HCT116 (cell line): ENCODE measurements around the gene SSTR3. TPM values are rescaled to one million over a fixed set of nuclear protein-coding genes. Genes with fewer than 3 reads are reported as not detected.

Source experiments
- ATAC-seq: fragments of 200-7000 bp; cut with Tn5 transposase; 2 replicates; pipeline ENCODE4 v1.9.1; 2020; ENCODE audit warnings: mild to moderate bottlenecking, moderate library complexity
- BruUV-seq: library from RNA; stranded (reverse); fragments of 400-500 nt; replicated peaks from 2 replicates; lab custom pipeline; 2021; lab: Mats Ljungman, UMichigan
- CTCF ChIA-PET: fragments of 300-600 bp; sonication (Branson Sonifier 250); formaldehyde crosslinking; loops from one replicate; lab custom pipeline; 2021; ENCODE audit warnings: antibody characterized with exemption; lab: Charles Lee
- POLR2A ChIA-PET: fragments of 300-600, 350-600 bp; sonication (Branson Sonifier 250); formaldehyde crosslinking; loops from one replicate; lab custom pipeline; 2021; ENCODE audit warnings: antibody characterized with exemption; lab: Charles Lee
- RAD21 ChIA-PET, 2 experiments: fragments of 300-600 bp; sonication (Branson Sonifier 250); formaldehyde crosslinking; loops; one replicate each; lab custom pipeline; 2023; ENCODE audit warnings: low total read pairs in 2 of 2; ENCODE audit not compliant: uncharacterized antibody in 2 of 2, unreplicated experiment in 2 of 2, low non-redundant PET in 1 of 2; lab: Charles Lee
- DNase-seq: peaks from one replicate; pipeline ENCODE4 v3.0.0-alpha.2; 2010; ENCODE audit warnings: low read depth, low spot score
- H2AFZ ChIP-seq: fragments of 200-600 bp; shearing (Covaris generic), sonication (generic); 2 replicates; pipeline ENCODE4 v1.6.1; 2017; ENCODE audit warnings: low read depth, mixed run types, mixed read lengths, antibody characterized with exemption, low read length; ENCODE audit not compliant: poor library complexity, severe bottlenecking
- H3K27ac ChIP-seq: 2 replicates; pipeline ENCODE4 v1.5.1; 2012; ENCODE audit warnings: low read depth, low read length
- H3K27me3 ChIP-seq: fragments of 200-600 bp; sonication (generic); 2 replicates; pipeline ENCODE4 v1.6.1; 2016; ENCODE audit warnings: mixed run types, low read length, mixed read lengths; ENCODE audit not compliant: insufficient read depth
- H3K36me3 ChIP-seq, 2 experiments: fragments of 200-500 bp in 1 of 2; fragments of 200-600 bp in 1 of 2; sonication (Bioruptor generic) in 1 of 2; sonication (generic) in 1 of 2; 2 replicates each; pipeline versions ENCODE4 v1.5.1 to v1.6.1; 2014 to 2016; ENCODE audit warnings: low read length in 2 of 2, inconsistent platforms in 1 of 2, mixed read lengths in 1 of 2, mixed run types in 1 of 2; ENCODE audit not compliant: insufficient read depth in 2 of 2, control insufficient read depth in 1 of 2
- H3K4me1 ChIP-seq, 2 experiments: fragments of 200-600 bp in 1 of 2; sonication (generic) in 1 of 2; 2 replicates each; pipeline versions ENCODE4 v1.5.1 to v1.6.1; 2012 to 2017; ENCODE audit warnings: low read length in 2 of 2, inconsistent platforms in 1 of 2, mild to moderate bottlenecking in 1 of 2, mixed read lengths in 1 of 2, mixed run types in 1 of 2, moderate library complexity in 1 of 2; ENCODE audit not compliant: insufficient read depth in 2 of 2, control insufficient read depth in 1 of 2
- H3K4me2 ChIP-seq: fragments of 200-600 bp; sonication (generic); 2 replicates; pipeline ENCODE4 v1.6.1; 2017; ENCODE audit warnings: mixed run types, low read length, mixed read lengths
- H3K4me3 ChIP-seq, 2 experiments: fragments of 200-600 bp in 1 of 2; sonication (generic) in 1 of 2; replicated peaks in 1 of 2; 2 replicates each; pipeline ENCODE4 v1.5.1; 2011 to 2016; ENCODE audit warnings: low read length in 2 of 2, control low read depth in 1 of 2, low read depth in 1 of 2, mild to moderate bottlenecking in 1 of 2, mixed read lengths in 1 of 2, mixed run types in 1 of 2
- H3K79me2 ChIP-seq: fragments of 200-600 bp; sonication (generic); 2 replicates; pipeline ENCODE4 v1.6.1; 2017; ENCODE audit warnings: mild to moderate bottlenecking, mixed run types, low read length, moderate library complexity, mixed read lengths; ENCODE audit not compliant: insufficient read depth
- H3K9ac ChIP-seq: fragments of 200-600 bp; sonication (generic); 2 replicates; pipeline ENCODE4 v1.6.1; 2016; ENCODE audit warnings: low read length, mixed read lengths
- H3K9me2 ChIP-seq: fragments of 200-600 bp; sonication (generic), shearing (Covaris generic); 2 replicates; pipeline ENCODE4 v1.6.1; 2017; ENCODE audit warnings: mixed run types, mild to moderate bottlenecking, moderate library complexity; ENCODE audit not compliant: insufficient read depth
- H3K9me3 ChIP-seq, 2 experiments: fragments of 200-500 bp in 1 of 2; fragments of 200-600 bp in 1 of 2; sonication (Bioruptor generic) in 1 of 2; sonication (generic) in 1 of 2; 2 replicates each; pipeline ENCODE4 v1.6.1; 2014 to 2017; ENCODE audit warnings: low read length in 2 of 2, mixed read lengths in 2 of 2, inconsistent platforms in 1 of 2, low read depth in 1 of 2, mild to moderate bottlenecking in 1 of 2, mixed run types in 1 of 2, moderate library complexity in 1 of 2; ENCODE audit not compliant: control insufficient read depth in 1 of 2, insufficient read depth in 1 of 2
- H4K20me1 ChIP-seq: fragments of 200-600 bp; sonication (generic), shearing (Covaris generic); 2 replicates; pipeline ENCODE4 v1.6.1; 2017; ENCODE audit warnings: mixed run types, mild to moderate bottlenecking, moderate library complexity; ENCODE audit not compliant: insufficient read depth
- CTCF ChIP-seq, 3 experiments: fragments of 200-600 bp in 1 of 3; sonication (generic) in 1 of 3; IDR thresholded peaks in 2 of 3; conservative IDR thresholded peaks in 1 of 3; 2 replicates each; pipeline ENCODE4 v1.5.1; 2012 to 2017; ENCODE audit warnings: low read depth in 2 of 3, low read length in 2 of 3, antibody characterized with exemption in 1 of 3, borderline replicate concordance in 1 of 3, control low read depth in 1 of 3, mild to moderate bottlenecking in 1 of 3, mixed read lengths in 1 of 3, mixed run types in 1 of 3, moderate library complexity in 1 of 3; ENCODE audit not compliant: insufficient read depth in 1 of 3
- EZH2phosphoT487 ChIP-seq: fragments of 200-600 bp; IDR thresholded peaks from 2 replicates; pipeline ENCODE4 v1.6.1; 2018; ENCODE audit warnings: antibody characterized with exemption, borderline replicate concordance
- JUND ChIP-seq: IDR thresholded peaks from 2 replicates; pipeline ENCODE4 v1.6.1; 2012
- REST ChIP-seq: IDR thresholded peaks from 2 replicates; pipeline ENCODE4 v1.6.1; 2012; ENCODE audit warnings: low read depth
- intact Hi-C: fragments of 100-400 bp; cut with micrococcal nuclease; formaldehyde crosslinking; loops from 2 replicates; pipeline ENCODE4 v1.10.0; 2022
- total RNA-seq: library from RNA; stranded (reverse); gene quantifications from one replicate; pipeline ENCODE4 v1.2.1, GENCODE V29; 2021; ENCODE audit not compliant: unreplicated experiment

The SSTR3 gene
- total RNA-seq, 1 experiment from 2014 or later = not detected

- no peak overlapping the region for H3K4me3 ChIP-seq
- no peaks in the 10 kb centered on the region for H3K27me3 ChIP-seq
- no peak overlapping the region for H2AFZ ChIP-seq
- DNase-seq (no peak), ATAC-seq (no peak)
- H3K36me3 ChIP-seq = no peaks in the 10 kb centered on the region
- H3K4me2 ChIP-seq = no peak overlapping the region
- H3K9me3 ChIP-seq = no peaks in the 10 kb centered on the region
- H3K27ac ChIP-seq = no peak overlapping the region
- no peaks in the 10 kb centered on the region for H4K20me1 ChIP-seq
- no peaks in the 10 kb centered on the region for H3K79me2 ChIP-seq
- H3K9ac ChIP-seq = no peak overlapping the region
- H3K9me2 ChIP-seq = no peaks in the 10 kb centered on the region
- ChIA-PET RAD21 (no interaction called here), CTCF (no interaction called here), POLR2A (no interaction called here)
- H3K4me1 ChIP-seq = peaks cover 0 to 21% of the 10 kb centered on the region in 2 experiments; a peak in 2 of 4 replicates
- intact Hi-C loops = no loop called here
- BruUV-seq = no TSS peak
- TF ChIP-seq REST = no peak
- TF ChIP-seq CTCF (IDR thresholded peaks at IDR 0.05 in 2 of 3, conservative IDR thresholded peaks at IDR 0.05 in 1 of 3; ENCODE audit: borderline replicate concordance in 1 of 3, insufficient read depth in 1 of 3, low read depth in 2 of 3, low read length in 2 of 3) = peak in 2 of 3 experiments; percentile 24 to 36; a peak in 1 of 6 replicates
- TF ChIP-seq EZH2phosphoT487 = no peak
- TF ChIP-seq JUND = no peak
Measured at GRCh38 chr22:37169947-37170688, 42.2 kb downstream of the SSTR3 start.
